Neural cell (in vitro differentiated cells): ENCODE results near the gene MAPK11.

Source experiments
- EZH2 ChIP-seq: fragments of 200-600, 300-800 bp; shearing (Covaris generic), sonication (generic); IDR thresholded peaks from 2 replicates; pipeline ENCODE4 v1.6.1; 2014; ENCODE audit warnings: antibody characterized with exemption, low read length, borderline replicate concordance, mild to moderate bottlenecking; ENCODE audit not compliant: insufficient read depth, poor library complexity, severe bottlenecking
- RAD21 ChIP-seq: fragments of 450-650 bp; conservative IDR thresholded peaks from 2 replicates; pipeline ENCODE4 v1.6.1; 2014; ENCODE audit warnings: antibody characterized with exemption, mild to moderate bottlenecking, moderate library complexity

DNA sequence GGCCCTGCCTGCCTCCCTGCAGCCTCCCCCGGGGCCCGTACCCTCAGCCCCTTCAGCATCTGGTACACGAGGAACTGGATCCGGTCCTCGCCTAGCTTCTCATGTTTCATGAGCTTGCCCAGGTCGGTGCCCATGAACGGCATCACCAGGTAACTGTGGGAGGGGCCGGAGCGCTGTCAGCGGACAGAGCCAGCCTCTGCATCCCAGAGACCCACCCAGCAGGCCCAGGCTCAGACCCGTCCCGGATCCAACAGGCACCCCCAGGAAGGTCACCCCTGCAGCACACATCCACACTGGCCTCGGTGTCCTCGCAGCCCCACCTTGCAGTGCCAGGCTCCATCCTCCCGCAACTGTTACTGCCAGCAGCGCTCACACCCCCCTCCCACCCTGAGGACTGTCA, 13.1 kb downstream of the MAPK11 start:
- TF ChIP-seq EZH2 = no peak
- TF ChIP-seq RAD21 = no peak
